HEK293 (cell line): ENCODE data around the gene SAYSD1.

Experiments
- EGR2 ChIP-seq: fragments of 450-650 bp; formaldehyde crosslinking; IDR thresholded peaks from 2 replicates; pipeline ENCODE4 v1.5.1; 2016; ENCODE audit warnings: low read depth, missing biosample characterization, missing genetic modification characterization
- GLIS2 ChIP-seq: fragments of 450-650 bp; formaldehyde crosslinking; IDR thresholded peaks from 2 replicates; pipeline ENCODE4 v1.5.1; 2016; ENCODE audit warnings: missing biosample characterization, missing genetic modification characterization
- HOXD13 ChIP-seq: sonication (generic); formaldehyde crosslinking; IDR thresholded peaks from 2 replicates; pipeline ENCODE4 v1.8.0; 2022; ENCODE audit warnings: missing genetic modification reagents, borderline replicate concordance
- KLF16 ChIP-seq: fragments of 450-650 bp; formaldehyde crosslinking; IDR thresholded peaks from 2 replicates; pipeline ENCODE4 v1.5.1; 2017; ENCODE audit warnings: missing biosample characterization, missing genetic modification characterization
- KLF7 ChIP-seq: fragments of 450-650 bp; formaldehyde crosslinking; IDR thresholded peaks from 2 replicates; pipeline ENCODE4 v1.5.1; 2016; ENCODE audit warnings: missing biosample characterization, missing genetic modification characterization, borderline replicate concordance
- KLF8 ChIP-seq: fragments of 450-650 bp; formaldehyde crosslinking; IDR thresholded peaks from 2 replicates; pipeline ENCODE4 v1.5.1; 2016; ENCODE audit warnings: missing biosample characterization, missing genetic modification characterization
- OVOL3 ChIP-seq: fragments of 450-650 bp; formaldehyde crosslinking; IDR thresholded peaks from 2 replicates; pipeline ENCODE4 v1.5.1; 2016; ENCODE audit warnings: missing biosample characterization, missing genetic modification characterization
- PRDM1 ChIP-seq: fragments of 450-650 bp; formaldehyde crosslinking; IDR thresholded peaks from 2 replicates; pipeline ENCODE4; 2016; ENCODE audit warnings: missing biosample characterization, missing genetic modification characterization
- ZFP3 ChIP-seq: fragments of 450-650 bp; formaldehyde crosslinking; IDR thresholded peaks from 2 replicates; pipeline ENCODE4 v1.5.1; 2016; ENCODE audit warnings: low read depth, missing biosample characterization, missing genetic modification characterization
- ZNF132 ChIP-seq: fragments of 450-650 bp; formaldehyde crosslinking; IDR thresholded peaks from 2 replicates; pipeline ENCODE4 v1.5.1; 2017; ENCODE audit warnings: missing biosample characterization, missing genetic modification characterization, borderline replicate concordance
- ZNF146 ChIP-seq: fragments of 450-650 bp; formaldehyde crosslinking; IDR thresholded peaks from 2 replicates; pipeline ENCODE4 v1.5.1; 2016; ENCODE audit warnings: missing biosample characterization, missing genetic modification characterization
- ZNF184 ChIP-seq: fragments of 450-650 bp; IDR thresholded peaks from 2 replicates; pipeline ENCODE4 v1.5.1; 2018; ENCODE audit warnings: missing biosample characterization, mild to moderate bottlenecking, missing genetic modification characterization
- ZNF211 ChIP-seq: fragments of 450-650 bp; formaldehyde crosslinking; IDR thresholded peaks from 2 replicates; pipeline ENCODE4 v1.5.1; 2016; ENCODE audit warnings: low read depth, missing biosample characterization, missing genetic modification characterization
- ZNF214 ChIP-seq: fragments of 450-650 bp; formaldehyde crosslinking; IDR thresholded peaks from 2 replicates; pipeline ENCODE4 v1.5.1; 2017; ENCODE audit warnings: missing biosample characterization, mild to moderate bottlenecking, missing genetic modification characterization, borderline replicate concordance
- ZNF24 ChIP-seq: fragments of 450-650 bp; formaldehyde crosslinking; IDR thresholded peaks from 2 replicates; pipeline ENCODE4 v1.5.1; 2016; ENCODE audit warnings: missing biosample characterization, missing genetic modification characterization
- ZNF311 ChIP-seq: fragments of 450-650 bp; formaldehyde crosslinking; IDR thresholded peaks from 2 replicates; pipeline ENCODE4 v1.5.1; 2017; ENCODE audit warnings: missing biosample characterization, missing genetic modification characterization, borderline replicate concordance
- ZNF350 ChIP-seq: fragments of 450-650 bp; formaldehyde crosslinking; IDR thresholded peaks from 2 replicates; pipeline ENCODE4 v1.5.0; 2017; ENCODE audit warnings: missing biosample characterization, mild to moderate bottlenecking, missing genetic modification characterization
- ZNF426 ChIP-seq: fragments of 450-650 bp; formaldehyde crosslinking; IDR thresholded peaks from 2 replicates; pipeline ENCODE4 v1.5.1; 2017; ENCODE audit warnings: missing biosample characterization, missing genetic modification characterization, mild to moderate bottlenecking, inconsistent platforms, moderate library complexity
- ZNF596 ChIP-seq: fragments of 450-650 bp; IDR thresholded peaks from 2 replicates; pipeline ENCODE4 v1.5.0; 2018; ENCODE audit warnings: missing biosample characterization, mild to moderate bottlenecking, missing genetic modification characterization, moderate library complexity
- ZNF624 ChIP-seq: fragments of 450-650 bp; formaldehyde crosslinking; IDR thresholded peaks from 2 replicates; pipeline ENCODE4 v1.5.1; 2017; ENCODE audit warnings: missing biosample characterization, missing genetic modification characterization
- ZNF670 ChIP-seq: fragments of 450-650 bp; formaldehyde crosslinking; IDR thresholded peaks from 2 replicates; pipeline ENCODE4 v1.5.1; 2016; ENCODE audit warnings: missing biosample characterization, missing genetic modification characterization, low read depth
- TF ChIP-seq, protein P1 (sequence below): fragments of 450-650 bp; formaldehyde crosslinking; IDR thresholded peaks from 2 replicates; pipeline ENCODE4 v1.5.1; 2017; ENCODE audit warnings: missing biosample characterization, missing genetic modification characterization
- TF ChIP-seq, protein P2 (sequence below): fragments of 450-650 bp; formaldehyde crosslinking; IDR thresholded peaks from 2 replicates; pipeline ENCODE4 v1.5.1; 2017; ENCODE audit warnings: missing biosample characterization, mild to moderate bottlenecking, missing genetic modification characterization, moderate library complexity
- TF ChIP-seq, protein P3 (sequence below): fragments of 450-650 bp; formaldehyde crosslinking; IDR thresholded peaks from 2 replicates; pipeline ENCODE4 v1.5.1; 2016; ENCODE audit warnings: missing biosample characterization, missing genetic modification characterization
- TF ChIP-seq, protein P4 (sequence below): fragments of 450-650 bp; formaldehyde crosslinking; IDR thresholded peaks from 2 replicates; pipeline ENCODE4 v1.5.1; 2016; ENCODE audit warnings: missing biosample characterization, missing genetic modification characterization, low read depth
- TF ChIP-seq, protein P5 (sequence below): fragments of 450-650 bp; formaldehyde crosslinking; IDR thresholded peaks from 2 replicates; pipeline ENCODE4 v1.5.1; 2017; ENCODE audit warnings: missing biosample characterization, missing genetic modification characterization
- TF ChIP-seq, protein P6 (sequence below): fragments of 450-650 bp; formaldehyde crosslinking; IDR thresholded peaks from 2 replicates; pipeline ENCODE4 v1.5.1; 2016; ENCODE audit warnings: missing biosample characterization, missing genetic modification characterization, low read depth
- TF ChIP-seq, protein P7 (sequence below): fragments of 450-650 bp; formaldehyde crosslinking; IDR thresholded peaks from 2 replicates; pipeline ENCODE4 v1.5.1; 2017; ENCODE audit warnings: missing biosample characterization, missing genetic modification characterization

The SAYSD1 gene

DNA sequence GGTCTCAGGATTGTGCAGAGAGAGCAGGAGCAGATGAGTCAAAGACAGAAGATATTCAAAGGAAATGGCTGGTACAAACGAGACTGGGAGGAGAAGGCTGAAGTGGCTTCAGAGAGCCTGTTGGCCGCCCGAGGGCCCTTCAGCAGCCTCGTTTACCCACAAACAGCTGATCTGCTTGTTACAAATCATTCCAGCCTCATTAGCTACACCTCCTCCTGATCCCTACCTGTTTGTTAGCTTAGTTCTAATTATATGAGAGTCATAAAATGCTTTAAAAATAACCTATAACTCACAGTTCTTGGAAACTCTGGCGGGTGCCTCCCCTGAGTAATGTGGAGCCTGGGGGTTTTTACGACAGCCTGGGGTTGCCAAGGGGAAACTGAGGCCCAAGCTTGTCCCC, 53.8 kb downstream of the SAYSD1 start (continued):
- TF ChIP-seq, protein P1, sequence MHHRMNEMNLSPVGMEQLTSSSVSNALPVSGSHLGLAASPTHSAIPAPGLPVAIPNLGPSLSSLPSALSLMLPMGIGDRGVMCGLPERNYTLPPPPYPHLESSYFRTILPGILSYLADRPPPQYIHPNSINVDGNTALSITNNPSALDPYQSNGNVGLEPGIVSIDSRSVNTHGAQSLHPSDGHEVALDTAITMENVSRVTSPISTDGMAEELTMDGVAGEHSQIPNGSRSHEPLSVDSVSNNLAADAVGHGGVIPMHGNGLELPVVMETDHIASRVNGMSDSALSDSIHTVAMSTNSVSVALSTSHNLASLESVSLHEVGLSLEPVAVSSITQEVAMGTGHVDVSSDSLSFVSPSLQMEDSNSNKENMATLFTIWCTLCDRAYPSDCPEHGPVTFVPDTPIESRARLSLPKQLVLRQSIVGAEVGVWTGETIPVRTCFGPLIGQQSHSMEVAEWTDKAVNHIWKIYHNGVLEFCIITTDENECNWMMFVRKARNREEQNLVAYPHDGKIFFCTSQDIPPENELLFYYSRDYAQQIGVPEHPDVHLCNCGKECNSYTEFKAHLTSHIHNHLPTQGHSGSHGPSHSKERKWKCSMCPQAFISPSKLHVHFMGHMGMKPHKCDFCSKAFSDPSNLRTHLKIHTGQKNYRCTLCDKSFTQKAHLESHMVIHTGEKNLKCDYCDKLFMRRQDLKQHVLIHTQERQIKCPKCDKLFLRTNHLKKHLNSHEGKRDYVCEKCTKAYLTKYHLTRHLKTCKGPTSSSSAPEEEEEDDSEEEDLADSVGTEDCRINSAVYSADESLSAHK (tag by site-specific recombination) = peak; percentile 61
- no peak for TF ChIP-seq ZNF132 (tag by site-specific recombination)
- TF ChIP-seq ZNF211 (tag by site-specific recombination) = no peak
- TF ChIP-seq KLF16 (tag by site-specific recombination) = no peak
- TF ChIP-seq, protein P2, sequence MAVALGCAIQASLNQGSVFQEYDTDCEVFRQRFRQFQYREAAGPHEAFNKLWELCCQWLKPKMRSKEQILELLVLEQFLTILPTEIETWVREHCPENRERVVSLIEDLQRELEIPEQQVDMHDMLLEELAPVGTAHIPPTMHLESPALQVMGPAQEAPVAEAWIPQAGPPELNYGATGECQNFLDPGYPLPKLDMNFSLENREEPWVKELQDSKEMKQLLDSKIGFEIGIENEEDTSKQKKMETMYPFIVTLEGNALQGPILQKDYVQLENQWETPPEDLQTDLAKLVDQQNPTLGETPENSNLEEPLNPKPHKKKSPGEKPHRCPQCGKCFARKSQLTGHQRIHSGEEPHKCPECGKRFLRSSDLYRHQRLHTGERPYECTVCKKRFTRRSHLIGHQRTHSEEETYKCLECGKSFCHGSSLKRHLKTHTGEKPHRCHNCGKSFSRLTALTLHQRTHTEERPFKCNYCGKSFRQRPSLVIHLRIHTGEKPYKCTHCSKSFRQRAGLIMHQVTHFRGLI (tag by site-specific recombination) = 0 out of 2 replicates have a peak, but pooled peaks have one; percentile 17
- TF ChIP-seq ZNF311 (tag by site-specific recombination) = no peak
- TF ChIP-seq EGR2 = no peak
- no peak for TF ChIP-seq ZNF24 (tag by site-specific recombination)
- no peak for TF ChIP-seq ZNF670
- no peak for TF ChIP-seq ZNF624 (tag by site-specific recombination)
- TF ChIP-seq ZNF184 (tag by site-specific recombination) = no peak
- TF ChIP-seq OVOL3 = no peak
- TF ChIP-seq, protein P3, sequence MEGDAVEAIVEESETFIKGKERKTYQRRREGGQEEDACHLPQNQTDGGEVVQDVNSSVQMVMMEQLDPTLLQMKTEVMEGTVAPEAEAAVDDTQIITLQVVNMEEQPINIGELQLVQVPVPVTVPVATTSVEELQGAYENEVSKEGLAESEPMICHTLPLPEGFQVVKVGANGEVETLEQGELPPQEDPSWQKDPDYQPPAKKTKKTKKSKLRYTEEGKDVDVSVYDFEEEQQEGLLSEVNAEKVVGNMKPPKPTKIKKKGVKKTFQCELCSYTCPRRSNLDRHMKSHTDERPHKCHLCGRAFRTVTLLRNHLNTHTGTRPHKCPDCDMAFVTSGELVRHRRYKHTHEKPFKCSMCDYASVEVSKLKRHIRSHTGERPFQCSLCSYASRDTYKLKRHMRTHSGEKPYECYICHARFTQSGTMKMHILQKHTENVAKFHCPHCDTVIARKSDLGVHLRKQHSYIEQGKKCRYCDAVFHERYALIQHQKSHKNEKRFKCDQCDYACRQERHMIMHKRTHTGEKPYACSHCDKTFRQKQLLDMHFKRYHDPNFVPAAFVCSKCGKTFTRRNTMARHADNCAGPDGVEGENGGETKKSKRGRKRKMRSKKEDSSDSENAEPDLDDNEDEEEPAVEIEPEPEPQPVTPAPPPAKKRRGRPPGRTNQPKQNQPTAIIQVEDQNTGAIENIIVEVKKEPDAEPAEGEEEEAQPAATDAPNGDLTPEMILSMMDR (tag by site-specific recombination) = no peak
- TF ChIP-seq HOXD13 (CRISPR knock-in tag) = no peak
- TF ChIP-seq KLF7 (tag by site-specific recombination) = no peak
- no peak for TF ChIP-seq ZNF350
- TF ChIP-seq, protein P4, sequence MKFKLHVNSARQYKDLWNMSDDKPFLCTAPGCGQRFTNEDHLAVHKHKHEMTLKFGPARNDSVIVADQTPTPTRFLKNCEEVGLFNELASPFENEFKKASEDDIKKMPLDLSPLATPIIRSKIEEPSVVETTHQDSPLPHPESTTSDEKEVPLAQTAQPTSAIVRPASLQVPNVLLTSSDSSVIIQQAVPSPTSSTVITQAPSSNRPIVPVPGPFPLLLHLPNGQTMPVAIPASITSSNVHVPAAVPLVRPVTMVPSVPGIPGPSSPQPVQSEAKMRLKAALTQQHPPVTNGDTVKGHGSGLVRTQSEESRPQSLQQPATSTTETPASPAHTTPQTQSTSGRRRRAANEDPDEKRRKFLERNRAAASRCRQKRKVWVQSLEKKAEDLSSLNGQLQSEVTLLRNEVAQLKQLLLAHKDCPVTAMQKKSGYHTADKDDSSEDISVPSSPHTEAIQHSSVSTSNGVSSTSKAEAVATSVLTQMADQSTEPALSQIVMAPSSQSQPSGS (tag by site-specific recombination) = no peak
- peak; percentile 87 for TF ChIP-seq ZNF596 (tag by site-specific recombination)
- TF ChIP-seq ZFP3 (tag by site-specific recombination) = no peak
- TF ChIP-seq GLIS2 = no peak
- no peak for TF ChIP-seq PRDM1
- TF ChIP-seq ZNF426 (tag by site-specific recombination) = no peak
- no peak for TF ChIP-seq ZNF146 (tag by site-specific recombination)
- TF ChIP-seq, protein P5, sequence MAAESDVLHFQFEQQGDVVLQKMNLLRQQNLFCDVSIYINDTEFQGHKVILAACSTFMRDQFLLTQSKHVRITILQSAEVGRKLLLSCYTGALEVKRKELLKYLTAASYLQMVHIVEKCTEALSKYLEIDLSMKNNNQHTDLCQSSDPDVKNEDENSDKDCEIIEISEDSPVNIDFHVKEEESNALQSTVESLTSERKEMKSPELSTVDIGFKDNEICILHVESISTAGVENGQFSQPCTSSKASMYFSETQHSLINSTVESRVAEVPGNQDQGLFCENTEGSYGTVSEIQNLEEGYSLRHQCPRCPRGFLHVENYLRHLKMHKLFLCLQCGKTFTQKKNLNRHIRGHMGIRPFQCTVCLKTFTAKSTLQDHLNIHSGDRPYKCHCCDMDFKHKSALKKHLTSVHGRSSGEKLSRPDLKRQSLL = no peak
- no peak for TF ChIP-seq ZNF214 (tag by site-specific recombination)
- TF ChIP-seq, protein P6, sequence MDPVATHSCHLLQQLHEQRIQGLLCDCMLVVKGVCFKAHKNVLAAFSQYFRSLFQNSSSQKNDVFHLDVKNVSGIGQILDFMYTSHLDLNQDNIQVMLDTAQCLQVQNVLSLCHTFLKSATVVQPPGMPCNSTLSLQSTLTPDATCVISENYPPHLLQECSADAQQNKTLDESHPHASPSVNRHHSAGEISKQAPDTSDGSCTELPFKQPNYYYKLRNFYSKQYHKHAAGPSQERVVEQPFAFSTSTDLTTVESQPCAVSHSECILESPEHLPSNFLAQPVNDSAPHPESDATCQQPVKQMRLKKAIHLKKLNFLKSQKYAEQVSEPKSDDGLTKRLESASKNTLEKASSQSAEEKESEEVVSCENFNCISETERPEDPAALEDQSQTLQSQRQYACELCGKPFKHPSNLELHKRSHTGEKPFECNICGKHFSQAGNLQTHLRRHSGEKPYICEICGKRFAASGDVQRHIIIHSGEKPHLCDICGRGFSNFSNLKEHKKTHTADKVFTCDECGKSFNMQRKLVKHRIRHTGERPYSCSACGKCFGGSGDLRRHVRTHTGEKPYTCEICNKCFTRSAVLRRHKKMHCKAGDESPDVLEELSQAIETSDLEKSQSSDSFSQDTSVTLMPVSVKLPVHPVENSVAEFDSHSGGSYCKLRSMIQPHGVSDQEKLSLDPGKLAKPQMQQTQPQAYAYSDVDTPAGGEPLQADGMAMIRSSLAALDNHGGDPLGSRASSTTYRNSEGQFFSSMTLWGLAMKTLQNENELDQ (tag by site-specific recombination) = no peak
- TF ChIP-seq, protein P7, sequence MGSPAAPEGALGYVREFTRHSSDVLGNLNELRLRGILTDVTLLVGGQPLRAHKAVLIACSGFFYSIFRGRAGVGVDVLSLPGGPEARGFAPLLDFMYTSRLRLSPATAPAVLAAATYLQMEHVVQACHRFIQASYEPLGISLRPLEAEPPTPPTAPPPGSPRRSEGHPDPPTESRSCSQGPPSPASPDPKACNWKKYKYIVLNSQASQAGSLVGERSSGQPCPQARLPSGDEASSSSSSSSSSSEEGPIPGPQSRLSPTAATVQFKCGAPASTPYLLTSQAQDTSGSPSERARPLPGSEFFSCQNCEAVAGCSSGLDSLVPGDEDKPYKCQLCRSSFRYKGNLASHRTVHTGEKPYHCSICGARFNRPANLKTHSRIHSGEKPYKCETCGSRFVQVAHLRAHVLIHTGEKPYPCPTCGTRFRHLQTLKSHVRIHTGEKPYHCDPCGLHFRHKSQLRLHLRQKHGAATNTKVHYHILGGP = 0 out of 2 replicates have a peak, but pooled peaks have one; percentile 9
- TF ChIP-seq KLF8 = no peak
